Loucy (cell line): ENCODE data around the gene GNB1L.

Source experiments
- CTCF ChIP-seq: fragments of 200-600 bp; sonication (generic); conservative IDR thresholded peaks from 2 replicates; pipeline ENCODE4 v1.5.1; 2014; ENCODE audit warnings: mild to moderate bottlenecking, antibody characterized with exemption, low read length
- EZH2phosphoT487 ChIP-seq: fragments of 200-600 bp; IDR thresholded peaks from 2 replicates; pipeline ENCODE4 v1.6.1; 2018; ENCODE audit warnings: antibody characterized with exemption, mild to moderate bottlenecking, moderate library complexity, borderline replicate concordance

GRCh38 chr22:19742160-19743066 is 112.3 kb downstream of the GNB1L start:
- TF ChIP-seq CTCF (no peak), EZH2phosphoT487 (no peak)
